H1 (cell line): Measurements from ENCODE around the gene SOSTDC1. TPM values are rescaled to one million over a fixed set of nuclear protein-coding genes. Genes with fewer than 3 reads are reported as not detected.

ENCODE experiments used
- CTCF ChIA-PET: fragments of 300-600 bp; sonication (Branson Sonifier 250); formaldehyde crosslinking; loops from one replicate; lab custom pipeline; 2021; ENCODE audit not compliant: partially characterized antibody; lab: Charles Lee
- POLR2A ChIA-PET: fragments of 300-600 bp; sonication (Branson Sonifier 250); formaldehyde crosslinking; loops from one replicate; lab custom pipeline; 2021; ENCODE audit warnings: inconsistent platforms; ENCODE audit not compliant: partially characterized antibody; lab: Charles Lee
- DNase-seq, 2 experiments: peaks; one replicate each; pipeline versions ENCODE4 v3.0.0 to v3.0.0-alpha.2; 2010 to 2022; ENCODE audit warnings: low spot score in 2 of 2, low read depth in 1 of 2, mixed read lengths in 1 of 2
- FAIRE-seq: peaks from 2 replicates; lab custom pipeline; 2011; peaks lifted over from hg19 to GRCh38; lab: Jason Lieb, UNC
- H2AFZ ChIP-seq: 2 replicates; pipeline ENCODE4 v1.8.1; 2012; ENCODE audit warnings: low read length, inconsistent platforms
- H2AK5ac ChIP-seq: 2 replicates; pipeline ENCODE4 v1.6.1; 2013; ENCODE audit warnings: low read depth, low read length
- H2BK120ac ChIP-seq: replicated peaks from 2 replicates; pipeline ENCODE3; 2013; ENCODE audit warnings: low read depth, low read length, inconsistent platforms
- H2BK12ac ChIP-seq: 2 replicates; pipeline ENCODE4 v1.6.1; 2013; ENCODE audit warnings: low read depth, low read length
- H2BK15ac ChIP-seq: 2 replicates; pipeline ENCODE4 v1.6.1; 2013; ENCODE audit warnings: low read length
- H2BK20ac ChIP-seq: 2 replicates; pipeline ENCODE4 v1.6.1; 2013; ENCODE audit warnings: low read length
- H2BK5ac ChIP-seq: 2 replicates; pipeline ENCODE4 v1.6.1; 2013; ENCODE audit warnings: low read depth, low read length
- H3K14ac ChIP-seq: 2 replicates; pipeline ENCODE4 v1.6.1; 2013; ENCODE audit warnings: inconsistent platforms; ENCODE audit not compliant: insufficient read length
- H3K18ac ChIP-seq: 2 replicates; pipeline ENCODE4 v1.6.1; 2013; ENCODE audit warnings: low read length; ENCODE audit errors: extremely low read depth
- H3K23ac ChIP-seq: 2 replicates; pipeline ENCODE4 v1.6.1; 2013; ENCODE audit warnings: inconsistent platforms; ENCODE audit not compliant: insufficient read length
- H3K23me2 ChIP-seq: 2 replicates; pipeline ENCODE4 v1.6.1; 2013; ENCODE audit warnings: low read depth, low read length
- H3K27ac ChIP-seq: 2 replicates; pipeline ENCODE4 v1.6.1; 2011; ENCODE audit warnings: low read depth, low read length, inconsistent platforms
- H3K27me3 ChIP-seq, 4 experiments: replicated peaks in 1 of 4; 1 replicate in 1 of 4; 2 replicates in 3 of 4; pipeline versions ENCODE4 v1.6.1 to v1.8.1; 2011 to 2013; ENCODE audit warnings: low read length in 3 of 4, mild to moderate bottlenecking in 3 of 4, inconsistent platforms in 2 of 4, mixed read lengths in 2 of 4, moderate library complexity in 1 of 4; ENCODE audit not compliant: control insufficient read depth in 3 of 4, insufficient read depth in 3 of 4; ENCODE audit errors: extremely low read depth in 1 of 4
- H3K36me3 ChIP-seq, 4 experiments: 2 replicates each; pipeline versions ENCODE4 v1.6.1 to v1.8.1; 2011 to 2013; ENCODE audit warnings: mild to moderate bottlenecking in 4 of 4, low read length in 3 of 4, moderate library complexity in 2 of 4, control low read depth in 1 of 4, inconsistent platforms in 1 of 4; ENCODE audit not compliant: insufficient read depth in 4 of 4, control insufficient read depth in 2 of 4
- H3K4ac ChIP-seq: replicated peaks from 2 replicates; pipeline ENCODE3; 2013; ENCODE audit warnings: low read length, low read depth, mixed read lengths, inconsistent platforms; ENCODE audit not compliant: insufficient read length
- H3K4me1 ChIP-seq, 4 experiments: replicated peaks in 1 of 4; 1 replicate in 1 of 4; 2 replicates in 3 of 4; pipeline versions ENCODE4 v1.6.1 to v1.8.1; 2011 to 2013; ENCODE audit warnings: low read length in 3 of 4, inconsistent platforms in 2 of 4, mixed read lengths in 1 of 4; ENCODE audit not compliant: insufficient read depth in 4 of 4, control insufficient read depth in 3 of 4
- H3K4me2 ChIP-seq, 2 experiments: 2 replicates each; pipeline versions ENCODE4 v1.6.1 to v1.8.1; 2011 to 2013; ENCODE audit warnings: low read depth in 2 of 2, low read length in 2 of 2, control low read depth in 1 of 2, inconsistent platforms in 1 of 2, mild to moderate bottlenecking in 1 of 2; ENCODE audit not compliant: insufficient read depth in 1 of 2
- H3K4me3 ChIP-seq, 4 experiments: fragments of 200-600, 300-600 bp in 1 of 4; sonication (generic), shearing (Covaris generic), sonication (Bioruptor Twin) in 1 of 4; 2 replicates each; pipeline versions ENCODE4 v1.5.1 to v1.8.1; 2011 to 2016; ENCODE audit warnings: low read length in 4 of 4, low read depth in 3 of 4, control low read depth in 2 of 4, inconsistent platforms in 2 of 4, mild to moderate bottlenecking in 2 of 4, mixed read lengths in 1 of 4, moderate library complexity in 1 of 4; ENCODE audit not compliant: insufficient read depth in 2 of 4; ENCODE audit errors: extremely low read depth in 1 of 4
- H3K56ac ChIP-seq: replicated peaks from 2 replicates; pipeline ENCODE3; 2013; ENCODE audit warnings: low read depth, mild to moderate bottlenecking, mixed read lengths, low read length, inconsistent platforms; ENCODE audit not compliant: insufficient read length
- H3K79me1 ChIP-seq: 2 replicates; pipeline ENCODE4 v1.6.1; 2013; ENCODE audit warnings: low read depth, low read length, control low read depth
- H3K79me2 ChIP-seq, 2 experiments: 2 replicates each; pipeline versions ENCODE4 v1.6.1 to v1.8.1; 2012 to 2013; ENCODE audit warnings: low read length in 2 of 2, mild to moderate bottlenecking in 2 of 2, inconsistent platforms in 1 of 2; ENCODE audit not compliant: insufficient read depth in 2 of 2, control insufficient read depth in 1 of 2
- H3K9ac ChIP-seq, 4 experiments: replicated peaks in 1 of 4; 1 replicate in 1 of 4; 2 replicates in 3 of 4; pipeline versions ENCODE4 v1.6.1 to v1.8.1; 2011 to 2013; ENCODE audit warnings: low read depth in 3 of 4, low read length in 3 of 4, control low read depth in 2 of 4, mild to moderate bottlenecking in 2 of 4, moderate library complexity in 2 of 4, inconsistent platforms in 1 of 4; ENCODE audit errors: extremely low read depth in 1 of 4
- H3K9me3 ChIP-seq, 2 experiments: 2 replicates each; pipeline versions ENCODE4 v1.6.1 to v1.8.1; 2012 to 2013; ENCODE audit warnings: mild to moderate bottlenecking in 2 of 2, moderate library complexity in 2 of 2, control low read depth in 1 of 2, inconsistent platforms in 1 of 2, low read depth in 1 of 2, low read length in 1 of 2, mixed read lengths in 1 of 2; ENCODE audit not compliant: insufficient read depth in 2 of 2
- H4K20me1 ChIP-seq, 2 experiments: replicated peaks in 1 of 2; 2 replicates each; pipeline versions ENCODE3 to v1.8.1; 2011 to 2013; ENCODE audit warnings: inconsistent platforms in 2 of 2, low read length in 2 of 2, mild to moderate bottlenecking in 1 of 2; ENCODE audit not compliant: insufficient read depth in 2 of 2, control insufficient read depth in 1 of 2
- H4K5ac ChIP-seq: 2 replicates; pipeline ENCODE4 v1.6.1; 2013; ENCODE audit warnings: low read length, low read depth, mixed read lengths, inconsistent platforms; ENCODE audit not compliant: insufficient read length
- H4K8ac ChIP-seq: 2 replicates; pipeline ENCODE4 v1.8.0; 2013; ENCODE audit warnings: mild to moderate bottlenecking, moderate library complexity, low read length, inconsistent platforms; ENCODE audit not compliant: insufficient read depth; ENCODE audit errors: extremely low read depth
- H4K91ac ChIP-seq: replicated peaks from 2 replicates; pipeline ENCODE3; 2013; ENCODE audit warnings: low read length, mixed read lengths, inconsistent platforms; ENCODE audit not compliant: insufficient read length
- JUN ChIP-seq: IDR thresholded peaks from 2 replicates; pipeline ENCODE4 v1.6.1; 2011; ENCODE audit warnings: low read depth, mild to moderate bottlenecking, improper control_type of control experiment, low read length
- POLR2AphosphoS5 ChIP-seq: IDR thresholded peaks from 2 replicates; pipeline ENCODE4 v1.6.1; 2011; ENCODE audit warnings: low read depth, low read length
- SAP30 ChIP-seq: fragments of 300-600 bp; sonication (generic); IDR thresholded peaks from 2 replicates; pipeline ENCODE4 v1.7.1; 2012; ENCODE audit warnings: low read length, moderate library complexity, mild to moderate bottlenecking, inconsistent platforms; ENCODE audit not compliant: insufficient read depth, insufficient replicate concordance
- TCF12 ChIP-seq: IDR thresholded peaks from 2 replicates; pipeline ENCODE4 v1.6.1; 2011; ENCODE audit warnings: low read depth, mild to moderate bottlenecking, low read length
- TEAD4 ChIP-seq: IDR thresholded peaks from 2 replicates; pipeline ENCODE4 v1.6.1; 2012; ENCODE audit warnings: low read depth, low read length, inconsistent platforms, mixed read lengths
- YY1 ChIP-seq: IDR thresholded peaks from 2 replicates; pipeline ENCODE4 v1.6.1; 2011; ENCODE audit warnings: low read depth, mild to moderate bottlenecking, low read length
- WGBS, 2 experiments: shearing (Covaris generic) in 1 of 2; methylation state at CpG; one replicate each; pipeline versions ENCODE4 v1.1.6 to v1.1.7; 2013 to 2015; ENCODE audit warnings: low lambda C conversion rate in 2 of 2, mixed read lengths in 2 of 2, inconsistent platforms in 1 of 2, low coverage in 1 of 2, missing lambda C conversion rate in 1 of 2; ENCODE audit not compliant: insufficient replicate concordance in 2 of 2, insufficient coverage in 1 of 2, insufficient read length in 1 of 2; ENCODE audit errors: extremely low coverage in 1 of 2, missing lambda C conversion rate in 1 of 2; 5-methylcytosine and 5-hydroxymethylcytosine counted together
- polyA plus RNA-seq, 7 experiments: library from polyadenylated mRNA; depleted of rRNA in 3 of 7; stranded (reverse) in 5 of 7; unstranded in 2 of 7; fragments of >200 nt in 5 of 7; fragments of 200-250 nt in 2 of 7; gene quantifications; 1 replicate in 5 of 7; 2 replicates in 1 of 7; 4 replicates in 1 of 7; pipeline versions ENCODE4 v1.2.1 to v1.2.3, GENCODE V29; 2011 to 2013; ENCODE audit warnings: missing spikeins in 2 of 7, mixed read lengths in 2 of 7
- total RNA-seq: library from RNA; stranded (reverse); fragmentation: NEBNext Ultra II Directional; extraction: Animal tissue kit (Norgen Biotek cat#: 25700); gene quantifications from 2 replicates; pipeline ENCODE4 v1.2.1, GENCODE V29; 2021
- TF ChIP-seq, protein P1 (sequence below): IDR thresholded peaks from 2 replicates; pipeline ENCODE4 v1.6.1; 2012; ENCODE audit warnings: low read length, inconsistent platforms

SOSTDC1 gene
- total and polyA plus RNA-seq, 2 of the 8 experiments (the other 6 are each of a cell fraction or from before 2014, with no cell fraction given): 0.35 to 0.79 TPM

DNA sequence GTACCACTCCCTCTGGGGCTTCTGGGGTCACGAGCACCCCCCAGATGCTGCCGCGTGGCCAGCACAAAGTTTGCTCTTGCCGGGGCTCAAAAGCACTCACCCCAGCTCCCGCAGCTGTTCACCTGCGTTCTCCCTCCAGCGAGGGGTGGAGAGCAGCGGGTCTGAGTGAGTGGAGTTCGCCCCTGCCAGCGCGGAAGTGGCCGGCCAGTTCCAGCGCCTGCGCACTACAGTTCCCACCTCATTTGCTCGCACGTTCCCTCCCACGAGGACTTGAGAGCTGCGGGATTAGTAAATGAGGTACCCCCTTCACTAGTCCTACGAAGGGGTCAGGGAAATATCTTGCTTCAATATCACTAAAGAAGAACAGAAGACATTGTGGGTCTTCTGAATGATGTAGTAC lies 36.8 kb upstream of the SOSTDC1 start:
- Histone ChIP-seq H3K79me2 (no peaks in the 10 kb centered on the region), H2BK12ac (no peak overlapping the region), H3K4me2 (no peak overlapping the region), H3K36me3 (no peaks in the 10 kb centered on the region), H4K91ac (no peak overlapping the region), H3K27me3 (no peaks in the 10 kb centered on the region), H3K4ac (no peak overlapping the region), H2AK5ac (no peak overlapping the region), H3K18ac (no peak overlapping the region), H3K23me2 (no peaks in the 10 kb centered on the region), H2AFZ (no peak overlapping the region), H2BK120ac (no peak overlapping the region), H3K14ac (no peak overlapping the region), H2BK15ac (no peak overlapping the region), H3K56ac (no peak overlapping the region), H4K20me1 (no peaks in the 10 kb centered on the region), H3K9ac (no peak overlapping the region)
- no peak for DNase-seq
- FAIRE-seq: no peak
- POLR2A ChIA-PET: no interaction called here
- WGBS, 2 experiments: 89% methylated on average over 16 of the region's 19 CpGs; no CpG with 5 or more reads in 1 of the 2 experiments
- TF ChIP-seq, protein P1, sequence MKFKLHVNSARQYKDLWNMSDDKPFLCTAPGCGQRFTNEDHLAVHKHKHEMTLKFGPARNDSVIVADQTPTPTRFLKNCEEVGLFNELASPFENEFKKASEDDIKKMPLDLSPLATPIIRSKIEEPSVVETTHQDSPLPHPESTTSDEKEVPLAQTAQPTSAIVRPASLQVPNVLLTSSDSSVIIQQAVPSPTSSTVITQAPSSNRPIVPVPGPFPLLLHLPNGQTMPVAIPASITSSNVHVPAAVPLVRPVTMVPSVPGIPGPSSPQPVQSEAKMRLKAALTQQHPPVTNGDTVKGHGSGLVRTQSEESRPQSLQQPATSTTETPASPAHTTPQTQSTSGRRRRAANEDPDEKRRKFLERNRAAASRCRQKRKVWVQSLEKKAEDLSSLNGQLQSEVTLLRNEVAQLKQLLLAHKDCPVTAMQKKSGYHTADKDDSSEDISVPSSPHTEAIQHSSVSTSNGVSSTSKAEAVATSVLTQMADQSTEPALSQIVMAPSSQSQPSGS: no peak
- TF ChIP-seq POLR2AphosphoS5: no peak
- TF ChIP-seq JUN: no peak
- no peak for TF ChIP-seq SAP30
- TF ChIP-seq TCF12: no peak
- TF ChIP-seq TEAD4: no peak
- no peak for TF ChIP-seq YY1
- TF ChIP-seq, all 59 proteins: peak for 0
- Histone ChIP-seq H3K9me3 (no peaks in the 10 kb centered on the region; a peak in 1 of 4 replicates), H3K27ac (no peak overlapping the region), H3K79me1 (no peaks in the 10 kb centered on the region), H2BK20ac (no peak overlapping the region), H3K4me1 (no peaks in the 10 kb centered on the region), H4K5ac (no peak overlapping the region), H2BK5ac (no peak overlapping the region), H4K8ac (peak overlapping the region; percentile 57; the same call in 1 of the 2 replicates), H3K23ac (no peak overlapping the region), H3K4me3 (no peak overlapping the region)
- CTCF ChIA-PET: interaction anchor here (0.9 kb wide), 1 partner anchor 52 kb away, joined by 3 read pairs; no protein-coding TSS in a partner anchor
